ENCODE measurements around the gene SLC20A1.

DNA sequence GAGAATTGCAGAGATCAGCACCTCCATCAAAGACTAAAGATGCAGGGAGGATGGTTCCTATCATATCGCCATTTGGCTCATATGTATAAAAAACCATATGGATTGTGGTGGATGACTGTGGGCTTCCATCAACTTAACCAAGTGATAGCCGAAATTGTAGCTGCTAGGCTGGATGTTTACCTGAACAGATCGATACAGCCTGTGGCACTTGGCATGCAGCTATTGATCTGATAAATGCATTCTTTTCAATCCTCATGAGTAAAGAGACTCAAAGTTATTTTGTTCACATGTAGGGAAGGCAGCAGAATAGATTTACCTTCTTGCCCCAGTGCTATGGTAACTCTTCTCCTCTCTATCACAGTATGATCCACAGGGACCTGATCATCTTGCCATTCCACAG is 42.8 kb upstream of the SLC20A1 start:
- TF ChIP-seq, protein P1, sequence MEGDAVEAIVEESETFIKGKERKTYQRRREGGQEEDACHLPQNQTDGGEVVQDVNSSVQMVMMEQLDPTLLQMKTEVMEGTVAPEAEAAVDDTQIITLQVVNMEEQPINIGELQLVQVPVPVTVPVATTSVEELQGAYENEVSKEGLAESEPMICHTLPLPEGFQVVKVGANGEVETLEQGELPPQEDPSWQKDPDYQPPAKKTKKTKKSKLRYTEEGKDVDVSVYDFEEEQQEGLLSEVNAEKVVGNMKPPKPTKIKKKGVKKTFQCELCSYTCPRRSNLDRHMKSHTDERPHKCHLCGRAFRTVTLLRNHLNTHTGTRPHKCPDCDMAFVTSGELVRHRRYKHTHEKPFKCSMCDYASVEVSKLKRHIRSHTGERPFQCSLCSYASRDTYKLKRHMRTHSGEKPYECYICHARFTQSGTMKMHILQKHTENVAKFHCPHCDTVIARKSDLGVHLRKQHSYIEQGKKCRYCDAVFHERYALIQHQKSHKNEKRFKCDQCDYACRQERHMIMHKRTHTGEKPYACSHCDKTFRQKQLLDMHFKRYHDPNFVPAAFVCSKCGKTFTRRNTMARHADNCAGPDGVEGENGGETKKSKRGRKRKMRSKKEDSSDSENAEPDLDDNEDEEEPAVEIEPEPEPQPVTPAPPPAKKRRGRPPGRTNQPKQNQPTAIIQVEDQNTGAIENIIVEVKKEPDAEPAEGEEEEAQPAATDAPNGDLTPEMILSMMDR (IDR thresholded peaks at IDR 0.05): no peak
- TF ChIP-seq POLR2AphosphoS5 (IDR thresholded peaks at IDR 0.05) (no peak), POLR2A (IDR thresholded peaks at IDR 0.05) (no peak), EP300 (IDR thresholded peaks at IDR 0.05; ENCODE audit: low read depth) (no peak)
